Stomach smooth muscle (tissue), 2 donors: ENCODE measurements around the gene MAGI1.

Source experiments
- H3K27ac ChIP-seq: one replicate; pipeline ENCODE4 v1.7.0; 2013; ENCODE audit warnings: mild to moderate bottlenecking, low read length, inconsistent platforms
- H3K27me3 ChIP-seq, 2 donors: one replicate each; pipeline ENCODE4 v1.7.0; 2013; ENCODE audit warnings: low read length in 2 of 2; ENCODE audit not compliant: insufficient read depth in 2 of 2, control insufficient read depth in 1 of 2
- H3K36me3 ChIP-seq, 2 donors: one replicate each; pipeline ENCODE4 v1.7.0; 2013; ENCODE audit warnings: low read length in 2 of 2; ENCODE audit not compliant: control insufficient read depth in 2 of 2, insufficient read depth in 2 of 2
- H3K4me1 ChIP-seq: one replicate; pipeline ENCODE4 v1.7.0; 2013; ENCODE audit warnings: low read length; ENCODE audit not compliant: control insufficient read depth, insufficient read depth
- H3K4me3 ChIP-seq, 2 donors: one replicate each; pipeline ENCODE4 v1.7.0; 2013; ENCODE audit warnings: low read length in 2 of 2
- H3K9ac ChIP-seq, 2 donors: one replicate each; pipeline ENCODE4 v1.7.0; 2013; ENCODE audit warnings: low read length in 2 of 2, mild to moderate bottlenecking in 1 of 2
- H3K9me3 ChIP-seq, 2 donors: one replicate each; pipeline ENCODE4 v1.7.0; 2013; ENCODE audit warnings: low read length in 2 of 2; ENCODE audit not compliant: control insufficient read depth in 2 of 2
- donor health status: healthy.
- donor health status: Pancreatic carcinoma.

The MAGI1 gene

DNA sequence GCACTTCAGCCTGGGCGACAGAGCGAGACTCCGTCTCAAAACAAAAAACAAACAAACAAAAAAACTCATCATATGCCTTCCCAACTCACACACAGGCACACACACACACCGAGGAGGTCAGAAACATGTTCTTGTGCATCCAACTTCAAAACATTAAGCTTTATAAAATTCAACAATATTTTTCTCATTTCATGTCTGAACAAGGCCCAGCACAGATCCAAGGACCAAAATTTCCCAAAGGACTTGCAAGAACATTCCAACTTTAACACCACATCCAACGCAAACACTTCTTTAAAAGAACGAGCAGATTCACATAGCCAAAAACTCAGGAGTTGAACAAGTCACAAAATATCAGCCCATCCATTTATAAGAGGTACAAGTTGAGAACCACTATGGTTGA, 148.4 kb downstream of the MAGI1 start:
- Histone ChIP-seq H3K36me3 (no peaks in the 10 kb centered on the region), H3K4me3 (no peak overlapping the region), H3K9me3 (no peaks in the 10 kb centered on the region), H3K4me1 (no peaks in the 10 kb centered on the region), H3K27ac (no peak overlapping the region), H3K27me3 (no peaks in the 10 kb centered on the region), H3K9ac (no peak overlapping the region)

GRCh38 chr3:65889707-65890099, 149.0 kb downstream of the MAGI1 start:
- Histone ChIP-seq H3K36me3 (no peaks in the 10 kb centered on the region), H3K27ac (no peak overlapping the region), H3K4me1 (no peaks in the 10 kb centered on the region), H3K4me3 (no peak overlapping the region), H3K9me3 (no peaks in the 10 kb centered on the region), H3K27me3 (no peaks in the 10 kb centered on the region), H3K9ac (no peak overlapping the region)

DNA sequence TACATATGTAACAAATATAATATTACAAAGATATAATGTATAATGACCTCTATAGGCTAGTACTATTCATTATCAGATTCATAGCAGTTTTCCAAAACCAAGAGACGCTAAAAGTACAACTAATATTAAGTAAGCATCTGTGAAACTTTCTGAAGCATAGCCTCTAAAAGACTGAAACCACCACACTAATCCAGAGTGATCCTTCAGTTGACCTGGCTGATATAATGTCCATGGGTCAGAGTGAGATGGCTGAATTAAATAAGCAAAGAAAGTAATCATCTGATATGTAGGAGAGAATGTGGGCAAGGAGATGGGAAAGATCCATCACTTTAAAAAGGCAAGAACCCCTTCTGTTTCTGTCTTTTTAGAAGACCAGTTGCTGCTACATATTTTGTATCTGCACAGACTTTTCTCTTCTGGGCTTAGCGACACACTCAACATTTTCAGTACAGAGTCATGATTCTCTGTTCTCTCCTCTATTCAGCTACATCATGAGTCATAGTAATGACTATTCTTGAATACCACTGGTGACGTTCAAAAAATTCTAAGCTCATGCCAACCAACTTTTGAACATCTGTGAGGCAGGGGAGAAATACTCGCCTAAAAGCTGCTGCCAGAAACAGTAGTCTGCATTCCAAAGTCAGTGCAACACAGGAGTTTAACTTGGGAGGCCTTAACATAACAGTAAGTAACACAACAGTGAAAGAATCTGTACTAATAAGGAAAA, 149.6 kb downstream of the MAGI1 start:
- no peaks in the 10 kb centered on the region for H3K4me1 ChIP-seq
- no peak overlapping the region for H3K4me3 ChIP-seq
- H3K9me3 ChIP-seq: no peaks in the 10 kb centered on the region
- H3K27me3 ChIP-seq: no peaks in the 10 kb centered on the region
- H3K27ac ChIP-seq: no peak overlapping the region
- no peak overlapping the region for H3K9ac ChIP-seq
- H3K36me3 ChIP-seq: no peaks in the 10 kb centered on the region

GRCh38 chr3:65888196-65888595, 150.5 kb downstream of the MAGI1 start:
- H3K27ac ChIP-seq: no peak overlapping the region
- H3K36me3 ChIP-seq: no peaks in the 10 kb centered on the region
- peaks cover 3% of the 10 kb centered on the region for H3K4me1 ChIP-seq
- no peaks in the 10 kb centered on the region for H3K27me3 ChIP-seq
- no peak overlapping the region for H3K9ac ChIP-seq
- no peak overlapping the region for H3K4me3 ChIP-seq
- no peaks in the 10 kb centered on the region for H3K9me3 ChIP-seq

- no peak overlapping the region for H3K9ac ChIP-seq
- no peak overlapping the region for H3K27ac ChIP-seq
- H3K4me3 ChIP-seq: no peak overlapping the region
- peaks cover 3% of the 10 kb centered on the region for H3K4me1 ChIP-seq
- H3K9me3 ChIP-seq: no peaks in the 10 kb centered on the region
- H3K36me3 ChIP-seq: no peaks in the 10 kb centered on the region
- H3K27me3 ChIP-seq: no peaks in the 10 kb centered on the region
These were observed 152.3 kb downstream of the MAGI1 start for GRCh38 chr3:65886391-65886790.

DNA sequence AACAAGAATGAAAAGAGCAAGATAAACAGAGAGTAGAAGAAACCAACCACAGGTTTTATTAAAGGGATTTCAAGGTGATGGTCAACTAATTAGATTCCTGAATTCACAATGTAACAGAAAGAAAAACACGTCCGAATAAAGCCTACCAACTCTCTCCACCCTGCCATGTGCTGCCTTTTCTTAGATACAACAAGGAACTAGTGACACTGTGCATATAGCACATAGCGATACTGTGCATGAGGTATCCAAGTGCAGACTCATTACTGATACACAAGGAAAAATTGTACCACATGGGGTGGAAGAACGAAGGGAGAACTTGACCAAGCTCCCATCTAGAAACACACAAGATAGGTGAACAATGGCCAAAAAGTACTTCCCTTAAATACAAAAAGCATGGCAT, 154.6 kb downstream of the MAGI1 start:
- Histone ChIP-seq H3K9me3 (no peaks in the 10 kb centered on the region), H3K27me3 (no peaks in the 10 kb centered on the region), H3K4me1 (peaks cover 3% of the 10 kb centered on the region), H3K27ac (no peak overlapping the region), H3K4me3 (no peak overlapping the region), H3K9ac (no peak overlapping the region), H3K36me3 (no peaks in the 10 kb centered on the region)

DNA sequence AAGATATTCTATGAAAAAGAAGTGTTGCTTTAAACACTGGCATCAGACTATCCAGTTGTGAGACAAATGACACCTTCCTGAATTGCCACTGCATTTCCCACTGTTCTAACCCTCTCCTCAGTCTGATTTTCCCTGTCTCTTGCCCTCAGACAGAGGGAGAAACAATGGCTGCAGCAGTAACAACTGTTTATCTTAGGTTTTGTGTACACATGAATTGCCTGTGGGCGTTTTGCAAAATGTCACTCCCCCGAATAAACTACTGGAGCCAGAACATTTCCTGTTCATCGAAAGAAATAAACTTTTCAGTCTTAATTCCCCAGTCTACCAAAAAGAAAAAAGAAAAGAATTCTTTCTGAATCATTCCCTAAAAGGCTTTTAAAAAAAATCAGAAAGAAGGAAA, 155.1 kb downstream of the MAGI1 start:
- Histone ChIP-seq H3K27me3 (no peaks in the 10 kb centered on the region), H3K4me1 (peaks cover 3% of the 10 kb centered on the region), H3K27ac (no peak overlapping the region), H3K9ac (no peak overlapping the region), H3K36me3 (no peaks in the 10 kb centered on the region), H3K4me3 (no peak overlapping the region), H3K9me3 (no peaks in the 10 kb centered on the region)

- H3K4me3 ChIP-seq: no peak overlapping the region
- H3K27ac ChIP-seq: no peak overlapping the region
- H3K27me3 ChIP-seq: no peaks in the 10 kb centered on the region
- no peaks in the 10 kb centered on the region for H3K36me3 ChIP-seq
- H3K9ac ChIP-seq: no peak overlapping the region
- H3K4me1 ChIP-seq: peaks cover 3% of the 10 kb centered on the region
- H3K9me3 ChIP-seq: no peaks in the 10 kb centered on the region
These were observed 158.4 kb downstream of the MAGI1 start for GRCh38 chr3:65880350-65880749.

DNA sequence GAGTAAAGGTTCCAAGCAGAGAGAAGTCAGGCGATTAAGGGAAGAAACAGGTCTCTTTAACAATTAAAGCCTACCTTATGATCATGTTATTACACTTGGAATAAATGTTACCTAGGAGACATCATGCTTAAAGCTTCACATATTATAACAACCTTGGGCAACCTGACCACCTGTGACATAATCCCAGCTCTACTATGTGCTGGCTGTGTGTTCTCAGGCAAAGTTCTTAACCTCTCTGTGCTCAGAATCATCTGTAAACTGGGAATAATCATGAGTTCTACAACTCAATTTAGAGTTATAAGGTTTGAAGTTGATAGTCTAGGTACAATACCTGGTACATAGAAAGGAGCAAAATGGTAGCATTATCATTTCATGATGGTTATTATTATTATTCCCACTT, 159.3 kb downstream of the MAGI1 start:
- Histone ChIP-seq H3K9me3 (no peaks in the 10 kb centered on the region), H3K9ac (no peak overlapping the region), H3K27ac (no peak overlapping the region), H3K4me1 (peaks cover 3% of the 10 kb centered on the region), H3K27me3 (no peaks in the 10 kb centered on the region), H3K36me3 (no peaks in the 10 kb centered on the region), H3K4me3 (no peak overlapping the region)

DNA sequence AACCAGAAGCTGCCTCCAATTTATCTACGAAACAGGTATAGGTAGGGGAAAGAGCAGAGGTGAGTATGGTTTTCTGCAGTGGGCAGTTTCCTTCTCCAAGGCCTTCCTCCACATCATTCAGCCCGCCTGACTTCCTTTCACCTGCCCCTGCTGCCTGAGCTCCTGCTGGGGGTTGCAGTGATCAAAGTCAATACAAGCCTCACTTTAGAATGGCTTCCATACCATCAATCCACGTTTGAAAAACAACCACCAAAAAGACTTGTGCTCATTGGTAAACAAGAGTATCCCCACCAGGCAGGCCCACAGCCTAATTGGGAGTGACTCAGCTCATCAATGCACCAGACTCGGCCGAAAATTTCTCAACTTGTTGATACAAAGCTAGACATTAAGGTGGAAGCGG, 159.9 kb downstream of the MAGI1 start:
- H3K9ac ChIP-seq: no peak overlapping the region
- H3K27me3 ChIP-seq: no peaks in the 10 kb centered on the region
- no peak overlapping the region for H3K27ac ChIP-seq
- no peaks in the 10 kb centered on the region for H3K36me3 ChIP-seq
- H3K9me3 ChIP-seq: no peaks in the 10 kb centered on the region
- H3K4me3 ChIP-seq: no peak overlapping the region
- peaks cover 3% of the 10 kb centered on the region for H3K4me1 ChIP-seq

DNA sequence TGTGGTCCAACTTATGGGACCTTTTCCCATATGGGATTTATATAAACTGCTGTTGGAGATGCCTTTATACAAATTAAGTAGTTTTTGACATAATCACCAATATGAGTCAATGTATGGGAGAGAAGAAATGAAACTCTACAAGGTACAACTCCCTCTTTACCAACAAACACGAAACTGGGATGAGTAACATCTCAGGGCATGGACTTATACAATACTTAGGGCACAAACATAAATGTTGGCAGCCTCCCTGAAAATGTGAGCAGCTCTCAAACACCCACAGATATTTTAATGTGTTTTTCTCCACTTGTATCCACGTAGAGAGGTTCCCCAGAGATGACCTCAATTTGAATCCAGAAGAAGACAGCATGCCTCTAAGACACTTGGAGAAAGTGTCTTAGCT, 161.6 kb downstream of the MAGI1 start:
- Histone ChIP-seq H3K4me3 (no peak overlapping the region), H3K27me3 (no peaks in the 10 kb centered on the region), H3K27ac (no peak overlapping the region), H3K36me3 (no peaks in the 10 kb centered on the region), H3K9me3 (no peaks in the 10 kb centered on the region), H3K4me1 (no peaks in the 10 kb centered on the region), H3K9ac (no peak overlapping the region)
